ENCODE results near the gene ERC1.

GRCh38 chr12:1250641-1251040 lies 259.6 kb downstream of the ERC1 start:
- no peak for TF ChIP-seq CTCF (IDR thresholded peaks at IDR 0.05)
- TF ChIP-seq EP300 (IDR thresholded peaks at IDR 0.05) = no peak
- no peak for TF ChIP-seq POLR2AphosphoS5 (IDR thresholded peaks at IDR 0.05)

Data from suprapubic skin (tissue), 4 donors.